Neural cell (in vitro differentiated cells): Measurements from ENCODE around the gene AKT1S1.

ENCODE experiments used
- CTCF ChIP-seq: fragments of 450-650 bp; IDR thresholded peaks from 2 replicates; pipeline ENCODE4 v1.5.1; 2014; ENCODE audit warnings: antibody characterized with exemption, mild to moderate bottlenecking, moderate library complexity; ENCODE audit not compliant: poor library complexity, severe bottlenecking
- EP300 ChIP-seq: fragments of 450-650 bp; conservative IDR thresholded peaks from 2 replicates; pipeline ENCODE4 v1.6.1; 2014; ENCODE audit warnings: antibody characterized with exemption, mild to moderate bottlenecking, moderate library complexity; ENCODE audit not compliant: poor library complexity, severe bottlenecking
- EZH2 ChIP-seq: fragments of 200-600, 300-800 bp; shearing (Covaris generic), sonication (generic); IDR thresholded peaks from 2 replicates; pipeline ENCODE4 v1.6.1; 2014; ENCODE audit warnings: antibody characterized with exemption, low read length, borderline replicate concordance, mild to moderate bottlenecking; ENCODE audit not compliant: insufficient read depth, poor library complexity, severe bottlenecking
- POLR2AphosphoS5 ChIP-seq: IDR thresholded peaks from 2 replicates; pipeline ENCODE4 v1.6.1; 2012
- TAF1 ChIP-seq: IDR thresholded peaks from 2 replicates; pipeline ENCODE4 v1.6.1; 2012; ENCODE audit warnings: low read depth
- TF ChIP-seq, protein P1 (sequence below): IDR thresholded peaks from 2 replicates; pipeline ENCODE4 v1.6.1; 2012; ENCODE audit warnings: borderline replicate concordance

DNA sequence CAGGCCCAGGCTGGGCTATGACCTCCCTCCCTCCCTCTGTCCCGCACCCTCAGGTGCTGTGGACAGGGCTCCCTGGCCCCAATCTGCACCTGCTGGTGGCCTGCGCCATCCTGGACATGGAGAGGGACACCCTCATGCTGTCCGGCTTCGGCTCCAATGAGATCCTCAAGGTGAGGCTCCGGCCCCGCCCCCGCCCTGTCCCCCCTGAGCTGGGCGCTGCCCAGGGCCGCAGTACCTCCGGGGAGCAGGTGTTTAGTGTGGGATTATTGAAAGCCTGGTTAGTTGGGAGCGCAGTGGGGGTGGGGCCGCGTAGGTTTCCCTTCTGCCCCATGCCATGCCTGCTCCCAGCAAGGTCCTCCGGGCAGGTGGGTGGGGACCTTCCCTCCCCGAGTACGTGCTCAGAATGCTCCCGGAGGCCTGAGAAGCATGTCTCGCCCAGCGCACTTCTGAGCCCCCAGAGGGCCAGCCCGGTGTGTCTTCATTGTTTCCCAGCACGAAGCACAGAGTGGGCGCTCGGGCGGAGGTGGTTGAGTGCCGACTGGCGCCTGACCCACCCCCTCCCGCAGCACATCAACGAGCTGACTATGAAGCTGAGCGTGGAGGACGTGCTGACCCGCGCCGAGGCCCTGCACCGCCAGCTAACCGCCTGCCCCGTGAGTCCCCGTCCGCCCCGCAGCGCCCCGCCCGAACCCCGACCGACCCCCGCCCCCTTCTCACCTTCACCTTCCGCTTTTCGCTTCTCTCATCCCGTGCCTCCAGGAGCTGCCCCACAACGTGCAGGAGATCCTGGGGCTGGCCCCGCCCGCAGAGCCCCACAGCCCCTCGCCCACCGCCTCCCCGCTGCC, 10.7 kb upstream of the AKT1S1 start:
- no peak for TF ChIP-seq CTCF
- no peak for TF ChIP-seq POLR2AphosphoS5
- TF ChIP-seq, protein P1, sequence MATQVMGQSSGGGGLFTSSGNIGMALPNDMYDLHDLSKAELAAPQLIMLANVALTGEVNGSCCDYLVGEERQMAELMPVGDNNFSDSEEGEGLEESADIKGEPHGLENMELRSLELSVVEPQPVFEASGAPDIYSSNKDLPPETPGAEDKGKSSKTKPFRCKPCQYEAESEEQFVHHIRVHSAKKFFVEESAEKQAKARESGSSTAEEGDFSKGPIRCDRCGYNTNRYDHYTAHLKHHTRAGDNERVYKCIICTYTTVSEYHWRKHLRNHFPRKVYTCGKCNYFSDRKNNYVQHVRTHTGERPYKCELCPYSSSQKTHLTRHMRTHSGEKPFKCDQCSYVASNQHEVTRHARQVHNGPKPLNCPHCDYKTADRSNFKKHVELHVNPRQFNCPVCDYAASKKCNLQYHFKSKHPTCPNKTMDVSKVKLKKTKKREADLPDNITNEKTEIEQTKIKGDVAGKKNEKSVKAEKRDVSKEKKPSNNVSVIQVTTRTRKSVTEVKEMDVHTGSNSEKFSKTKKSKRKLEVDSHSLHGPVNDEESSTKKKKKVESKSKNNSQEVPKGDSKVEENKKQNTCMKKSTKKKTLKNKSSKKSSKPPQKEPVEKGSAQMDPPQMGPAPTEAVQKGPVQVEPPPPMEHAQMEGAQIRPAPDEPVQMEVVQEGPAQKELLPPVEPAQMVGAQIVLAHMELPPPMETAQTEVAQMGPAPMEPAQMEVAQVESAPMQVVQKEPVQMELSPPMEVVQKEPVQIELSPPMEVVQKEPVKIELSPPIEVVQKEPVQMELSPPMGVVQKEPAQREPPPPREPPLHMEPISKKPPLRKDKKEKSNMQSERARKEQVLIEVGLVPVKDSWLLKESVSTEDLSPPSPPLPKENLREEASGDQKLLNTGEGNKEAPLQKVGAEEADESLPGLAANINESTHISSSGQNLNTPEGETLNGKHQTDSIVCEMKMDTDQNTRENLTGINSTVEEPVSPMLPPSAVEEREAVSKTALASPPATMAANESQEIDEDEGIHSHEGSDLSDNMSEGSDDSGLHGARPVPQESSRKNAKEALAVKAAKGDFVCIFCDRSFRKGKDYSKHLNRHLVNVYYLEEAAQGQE, result no peak
- TF ChIP-seq TAF1, result no peak
- TF ChIP-seq EZH2, result no peak
- no peak for TF ChIP-seq EP300
